ENCODE measurements around the gene IMPG2.

Gene IMPG2

DNA sequence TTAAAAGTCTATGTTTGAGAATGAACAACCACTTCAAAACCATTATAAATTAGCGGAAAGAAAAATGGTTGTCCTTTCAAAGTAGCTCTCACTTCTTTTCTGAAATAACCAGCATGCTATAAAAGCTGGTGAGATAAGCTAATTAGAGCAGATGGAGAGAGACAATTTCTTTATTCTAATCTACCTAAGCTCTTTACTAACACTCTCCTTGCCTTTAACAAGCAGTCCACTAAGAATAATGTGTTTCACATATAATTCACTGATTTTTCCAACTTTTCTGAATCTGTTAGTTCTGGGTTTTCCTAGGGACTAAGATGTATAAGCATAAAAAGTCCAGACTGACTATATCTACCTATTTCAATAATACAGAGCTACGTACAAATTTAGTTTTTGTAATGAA, at the start of gene IMPG2:
TSS of gene IMPG2 (minus strand) at position 101 of the 400 bp plus-strand sequence. CDS start 203 bp downstream, outside the sequence.
- no peak for DNase-seq (ENCODE audit: low read depth, low spot score)
- no peak for TF ChIP-seq CTCF (IDR thresholded peaks at IDR 0.05; ENCODE audit: insufficient read depth, low read length, missing control alignments)
- ChIA-PET POLR2A (no interaction called here), CTCF (no interaction called here)
- H3K4me3 ChIP-seq (ENCODE audit: low read depth, low read length), result no peak within 1 kb of the TSS

GRCh38 chr3:101362406-101362805, 42.0 kb upstream of the IMPG2 start:
- CTCF ChIA-PET, result no interaction called here
- H3K4me3 ChIP-seq (ENCODE audit: low read depth, low read length), result no peak overlapping the region
- DNase-seq (ENCODE audit: low read depth, low spot score), result no peak
- TF ChIP-seq CTCF (IDR thresholded peaks at IDR 0.05; ENCODE audit: insufficient read depth, low read length, missing control alignments), result no peak
- POLR2A ChIA-PET, result no interaction called here

GRCh38 chr3:101351829-101352228, 31.5 kb upstream of the IMPG2 start:
- no peak for DNase-seq (ENCODE audit: low read depth, low spot score)
- ChIA-PET CTCF (no interaction called here), POLR2A (no interaction called here)
- no peak for TF ChIP-seq CTCF (IDR thresholded peaks at IDR 0.05; ENCODE audit: insufficient read depth, low read length, missing control alignments)
- no peak overlapping the region for H3K4me3 ChIP-seq (ENCODE audit: low read depth, low read length)

DNA sequence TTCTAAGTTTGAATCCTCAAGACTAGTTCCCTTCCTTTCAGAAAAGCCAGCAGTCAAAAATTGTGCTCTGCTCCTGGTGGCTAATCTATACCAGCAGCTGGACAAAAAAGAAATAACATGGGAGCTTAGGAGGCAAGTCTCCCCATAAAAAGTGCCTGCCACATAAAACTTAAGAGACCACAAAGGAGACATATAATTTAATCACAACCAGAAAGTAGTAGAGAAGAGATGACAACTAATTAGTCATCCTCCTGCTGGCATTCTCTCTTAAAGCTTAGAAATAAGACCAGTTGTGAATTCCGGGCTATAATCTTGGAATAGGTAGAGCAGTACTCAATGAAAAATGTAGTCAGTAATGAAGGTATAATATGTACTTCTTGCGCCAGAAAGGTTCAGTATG, 20.2 kb upstream of the IMPG2 start:
- POLR2A ChIA-PET, result no interaction called here
- DNase-seq (ENCODE audit: low read depth, low spot score), result no peak
- CTCF ChIA-PET, result no interaction called here
- no peak for TF ChIP-seq CTCF (IDR thresholded peaks at IDR 0.05; ENCODE audit: insufficient read depth, low read length, missing control alignments)
- no peak overlapping the region for H3K4me3 ChIP-seq (ENCODE audit: low read depth, low read length)

DNA sequence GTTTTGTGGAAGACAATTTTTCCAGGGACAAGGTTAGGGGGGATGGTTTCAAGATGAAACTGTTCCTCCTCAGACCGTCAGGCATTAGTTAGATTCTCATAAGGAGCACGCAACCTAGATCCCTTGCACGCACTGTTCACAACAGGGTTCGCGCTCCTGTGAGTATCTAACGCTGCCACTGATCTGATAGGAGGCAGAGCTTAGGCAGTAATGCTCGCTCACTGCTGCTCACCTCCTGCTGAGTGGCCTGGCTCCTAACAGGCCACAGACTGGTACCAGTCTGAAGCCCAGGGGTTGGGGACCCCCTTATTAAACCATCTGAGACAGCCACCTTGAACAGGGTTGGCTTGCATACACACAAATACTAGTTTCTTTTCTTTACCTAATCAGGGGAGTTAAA, 13.5 kb upstream of the IMPG2 start:
- ChIA-PET CTCF (no interaction called here), POLR2A (no interaction called here)
- no peak for DNase-seq (ENCODE audit: low read depth, low spot score)
- TF ChIP-seq CTCF (IDR thresholded peaks at IDR 0.05; ENCODE audit: insufficient read depth, low read length, missing control alignments), result no peak
- H3K4me3 ChIP-seq (ENCODE audit: low read depth, low read length), result no peak overlapping the region

DNA sequence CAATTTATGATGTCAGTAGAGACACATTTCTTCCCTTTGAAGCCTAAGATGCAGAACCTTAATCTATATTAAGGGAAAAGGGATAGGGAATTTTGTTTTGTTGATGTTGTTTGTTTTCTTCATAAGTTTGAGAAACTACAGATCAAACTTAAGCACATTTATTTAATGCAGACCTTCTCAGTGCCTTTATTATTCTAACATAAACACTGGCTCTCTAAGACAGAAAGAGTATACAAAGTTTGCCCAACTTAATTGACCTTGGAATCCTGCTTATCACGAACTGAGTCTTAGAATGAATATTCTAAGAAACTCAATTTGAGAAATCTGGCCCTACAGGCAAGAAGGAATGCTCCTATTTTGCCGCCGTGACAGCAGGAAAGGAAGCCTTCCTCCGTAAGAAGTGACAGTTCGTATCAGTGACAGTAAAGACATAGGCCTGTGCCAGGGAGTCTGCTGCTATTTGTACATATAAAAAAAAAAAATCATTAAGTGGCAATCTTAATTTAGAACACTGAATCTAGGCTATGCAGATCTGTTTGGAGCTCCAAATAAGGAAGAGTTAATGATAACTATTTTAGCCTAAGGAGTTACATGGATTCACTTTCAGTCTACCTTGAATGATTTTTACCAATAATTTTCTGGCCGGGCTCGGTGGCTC, 8.8 kb upstream of the IMPG2 start:
- no peak for TF ChIP-seq CTCF (IDR thresholded peaks at IDR 0.05; ENCODE audit: insufficient read depth, low read length, missing control alignments)
- no peak for DNase-seq (ENCODE audit: low read depth, low spot score)
- CTCF ChIA-PET, result no interaction called here
- POLR2A ChIA-PET, result interaction anchor here (0.7 kb wide), 1 partner anchor 283 kb away, joined by 3 read pairs; no protein-coding TSS in a partner anchor
- no peak overlapping the region for H3K4me3 ChIP-seq (ENCODE audit: low read depth, low read length)
